HG03097 (cell line): ENCODE measurements around the gene ZBTB7A.
"Not testable (repeated sequence)": the region's sequence is repeated elsewhere in the genome, so short reads cannot be mapped to it uniquely, and the experiment has no call there.

Experiments
- ATAC-seq: cut with Tn5 transposase; IDR thresholded peaks from one replicate; pipeline ENCODE4 v1.9.1; 2021; ENCODE audit not compliant: unreplicated experiment, low FRiP score

ZBTB7A gene

GRCh38 chr19:4000798-4001197 is 65.9 kb downstream of the ZBTB7A start:
- ATAC-seq, result not testable (repeated sequence)

GRCh38 chr19:3998667-3999412 is 67.9 kb downstream of the ZBTB7A start:
- ATAC-seq, result not testable (repeated sequence)

GRCh38 chr19:3995607-3996006 is 71.1 kb downstream of the ZBTB7A start:
- ATAC-seq, result no peak
